ENCODE measurements around the gene SFXN2. TPM values are rescaled to one million over a fixed set of nuclear protein-coding genes. Genes with fewer than 3 reads are reported as not detected.

Gene SFXN2
- total and polyA plus RNA-seq, 2 experiments from 2014 or later = 5.7 to 6.2 TPM

- ATAC-seq = no peak
- no peak overlapping the region for H3K27ac Mint-ChIP-seq
Measured at GRCh38 chr10:102769375-102770107, 55.1 kb downstream of the SFXN2 start.

More at GRCh38 chr10:102769375-102770107, 55.1 kb downstream of the SFXN2 start:
- no peak for TF ChIP-seq JUNB (IDR thresholded peaks at IDR 0.05; ENCODE audit: unreplicated experiment)
- TF ChIP-seq ZNF462 (CRISPR knock-in tag; IDR thresholded peaks at IDR 0.05) = no peak
- TF ChIP-seq STAT1 (IDR thresholded peaks at IDR 0.05; ENCODE audit: unreplicated experiment) = no peak
- no peak for TF ChIP-seq EZH2 (IDR thresholded peaks at IDR 0.05; ENCODE audit: low read depth, unreplicated experiment)
- no peak for TF ChIP-seq ZNF331 (CRISPR knock-in tag; IDR thresholded peaks at IDR 0.05; ENCODE audit: low read depth)
- TF ChIP-seq POLR2AphosphoS5 (IDR thresholded peaks at IDR 0.05; ENCODE audit: low read depth) = no peak
- no peak for TF ChIP-seq REST (IDR thresholded peaks at IDR 0.05; ENCODE audit: unreplicated experiment)
- TF ChIP-seq ZNF114 (CRISPR knock-in tag; IDR thresholded peaks at IDR 0.05) = no peak
- no peak for TF ChIP-seq EZH2phosphoT487 (IDR thresholded peaks at IDR 0.05; ENCODE audit: unreplicated experiment)
- TF ChIP-seq NANOG (IDR thresholded peaks at IDR 0.05; ENCODE audit: borderline replicate concordance) = no peak
- TF ChIP-seq CREB1 (CRISPR knock-in tag; IDR thresholded peaks at IDR 0.05; ENCODE audit: low read depth) = no peak
- TF ChIP-seq ETS1 (IDR thresholded peaks at IDR 0.05) = no peak
- TF ChIP-seq, protein P1, sequence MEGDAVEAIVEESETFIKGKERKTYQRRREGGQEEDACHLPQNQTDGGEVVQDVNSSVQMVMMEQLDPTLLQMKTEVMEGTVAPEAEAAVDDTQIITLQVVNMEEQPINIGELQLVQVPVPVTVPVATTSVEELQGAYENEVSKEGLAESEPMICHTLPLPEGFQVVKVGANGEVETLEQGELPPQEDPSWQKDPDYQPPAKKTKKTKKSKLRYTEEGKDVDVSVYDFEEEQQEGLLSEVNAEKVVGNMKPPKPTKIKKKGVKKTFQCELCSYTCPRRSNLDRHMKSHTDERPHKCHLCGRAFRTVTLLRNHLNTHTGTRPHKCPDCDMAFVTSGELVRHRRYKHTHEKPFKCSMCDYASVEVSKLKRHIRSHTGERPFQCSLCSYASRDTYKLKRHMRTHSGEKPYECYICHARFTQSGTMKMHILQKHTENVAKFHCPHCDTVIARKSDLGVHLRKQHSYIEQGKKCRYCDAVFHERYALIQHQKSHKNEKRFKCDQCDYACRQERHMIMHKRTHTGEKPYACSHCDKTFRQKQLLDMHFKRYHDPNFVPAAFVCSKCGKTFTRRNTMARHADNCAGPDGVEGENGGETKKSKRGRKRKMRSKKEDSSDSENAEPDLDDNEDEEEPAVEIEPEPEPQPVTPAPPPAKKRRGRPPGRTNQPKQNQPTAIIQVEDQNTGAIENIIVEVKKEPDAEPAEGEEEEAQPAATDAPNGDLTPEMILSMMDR (conservative IDR thresholded peaks at IDR 0.05; ENCODE audit: low read depth in 2 of 2) = no peak
- no peak for DNase-seq (ENCODE audit: low spot score)
- H3K4me2 ChIP-seq = no peak overlapping the region
- H3K9me3 Mint-ChIP-seq = no peaks in the 10 kb centered on the region
- H3K27me3 Mint-ChIP-seq (ENCODE audit: insufficient read depth, low read depth, poor library complexity) = peaks cover 2% of the 10 kb centered on the region
- H3K4me3 ChIP-seq = no peak overlapping the region
- H3K4me1 ChIP-seq (ENCODE audit: insufficient read depth) = no peaks in the 10 kb centered on the region
- no peaks in the 10 kb centered on the region for H3K36me3 Mint-ChIP-seq (ENCODE audit: low read depth)
- no peak overlapping the region for H2AFZ ChIP-seq
- H3K27ac ChIP-seq (ENCODE audit: low read depth) = no peak overlapping the region; the same call in 1 of the 2 replicates
- H3F3A ChIP-seq (replicated peaks; ENCODE audit: low read depth) = no peaks in the 10 kb centered on the region
- no peak overlapping the region for H3K4me3 Mint-ChIP-seq
- H3K36me3 ChIP-seq (ENCODE audit: insufficient read depth) = no peaks in the 10 kb centered on the region
- no peaks in the 10 kb centered on the region for H3K9me2 ChIP-seq (ENCODE audit: insufficient read depth)
- H3K79me2 ChIP-seq (replicated peaks; ENCODE audit: insufficient read depth) = no peaks in the 10 kb centered on the region; the same call in none of the 2 replicates
- peaks cover 9% of the 10 kb centered on the region for H3K4me1 Mint-ChIP-seq
- H4K20me1 ChIP-seq (replicated peaks; ENCODE audit: insufficient read depth) = 0 out of 2 replicates have a peak, but pooled peaks cover 2% of the 10 kb centered on the region
- no peaks in the 10 kb centered on the region for H3K27me3 ChIP-seq (ENCODE audit: insufficient read depth)

Data from GM23338 (cell line).